BJ (cell line): ENCODE measurements around the gene BMP2. TPM values are rescaled to one million over a fixed set of nuclear protein-coding genes. Genes with fewer than 3 reads are reported as not detected.
A peak's percentile ranks its signal among the peaks of the same experiment; 100 is the strongest.

ENCODE experiments used
- CTCF ChIA-PET: fragments of 350-600 bp; formaldehyde crosslinking; extraction: SDS; loops from one replicate; lab custom pipeline; 2021; ENCODE audit warnings: antibody characterized with exemption, inconsistent platforms; lab: Yijun Ruan, JAX
- POLR2A ChIA-PET: fragments of 300-600 bp; sonication (Branson Sonifier 250); formaldehyde crosslinking; extraction: SDS; loops from one replicate; lab custom pipeline; 2021; ENCODE audit warnings: antibody characterized with exemption; lab: Charles Lee
- DNase-seq: peaks from one replicate; pipeline ENCODE4 v3.0.0-alpha.2; 2011; ENCODE audit warnings: low read depth
- H3K27me3 ChIP-seq: 2 replicates; pipeline ENCODE4 v1.6.0; 2011; ENCODE audit warnings: low read length; ENCODE audit not compliant: control insufficient read depth, insufficient read depth
- H3K36me3 ChIP-seq: 2 replicates; pipeline ENCODE4 v1.5.1; 2011; ENCODE audit warnings: low read length; ENCODE audit not compliant: control insufficient read depth, insufficient read depth
- H3K4me3 ChIP-seq: 2 replicates; pipeline ENCODE4 v1.5.1; 2011; ENCODE audit warnings: low read depth, mild to moderate bottlenecking, control low read depth, low read length
- CTCF ChIP-seq: IDR thresholded peaks from 2 replicates; pipeline ENCODE4 v1.5.1; 2011; ENCODE audit warnings: low read depth, mild to moderate bottlenecking, control low read depth, inconsistent platforms, low read length, moderate library complexity; ENCODE audit not compliant: insufficient read depth
- polyA plus RNA-seq: library from polyadenylated mRNA; depleted of rRNA; stranded (reverse); fragments of >200 nt; gene quantifications from 2 replicates; pipeline ENCODE4 v1.2.3, GENCODE V29; 2011

Gene BMP2
- polyA plus RNA-seq, 1 experiment: 0.07 TPM

- no peaks in the 10 kb centered on the region for H3K36me3 ChIP-seq
- no peak for DNase-seq
- TF ChIP-seq CTCF: no peak
- peak overlapping the region; percentile 44 for H3K4me3 ChIP-seq
- ChIA-PET POLR2A (no interaction called here), CTCF (interaction anchor here (0.9 to 3.0 kb wide), 5 partner anchors 11 to 519 kb away, joined by 3 to 16 read pairs (median 4); no protein-coding TSS in a partner anchor)
- H3K27me3 ChIP-seq: peaks cover 15% of the 10 kb centered on the region
These were observed 355 bp upstream of the BMP2 start for GRCh38 chr20:6767126-6767535.

- H3K36me3 ChIP-seq: no peaks in the 10 kb centered on the region
These were observed 998 bp downstream of the BMP2 start for GRCh38 chr20:6768228-6769140.

GRCh38 chr20:6769903-6770785 lies 2.7 kb downstream of the BMP2 start:
- ChIA-PET CTCF (interaction anchor here (0.7 to 2.8 kb wide), 5 partner anchors 9 to 1117 kb away, joined by 3 to 10 read pairs (median 3); no protein-coding TSS in a partner anchor), POLR2A (no interaction called here)
- Histone ChIP-seq H3K4me3 (peak overlapping the region; percentile 17), H3K36me3 (no peaks in the 10 kb centered on the region), H3K27me3 (peaks cover 15% of the 10 kb centered on the region)
- TF ChIP-seq CTCF: no peak
- DNase-seq: no peak

More at GRCh38 chr20:6768228-6769140, 998 bp downstream of the BMP2 start:
- Histone ChIP-seq H3K4me3 (peak overlapping the region; percentile 44), H3K27me3 (peaks cover 15% of the 10 kb centered on the region)
- no peak for DNase-seq
- POLR2A ChIA-PET: no interaction called here
- no peak for TF ChIP-seq CTCF
- CTCF ChIA-PET: interaction anchor here (1.2 to 1.4 kb wide), 2 partner anchors 11 to 53 kb away, joined by 3 to 4 read pairs; no protein-coding TSS in a partner anchor

DNA sequence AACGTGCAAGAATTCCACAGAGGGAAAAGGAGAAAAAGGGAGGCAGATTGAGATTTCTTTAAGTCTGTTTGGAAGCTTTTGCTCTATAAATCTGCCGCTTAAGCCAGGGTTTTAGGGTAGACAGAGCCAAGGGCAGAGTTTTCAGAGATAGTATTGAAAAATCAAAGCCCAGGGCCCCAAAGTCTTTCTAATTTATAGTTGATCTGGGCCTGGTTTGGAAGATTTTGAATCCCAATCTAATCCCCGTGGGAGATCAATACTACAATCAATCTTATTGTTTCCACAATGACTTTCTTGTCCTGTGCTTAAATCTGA lies 3.3 kb downstream of the BMP2 start:
- ChIA-PET POLR2A (no interaction called here), CTCF (interaction anchor here (0.7 to 2.8 kb wide), 2 partner anchors 11 to 275 kb away, joined by 3 to 10 read pairs; no protein-coding TSS in a partner anchor)
- Histone ChIP-seq H3K27me3 (peaks cover 15% of the 10 kb centered on the region), H3K36me3 (no peaks in the 10 kb centered on the region), H3K4me3 (no peak overlapping the region)
- TF ChIP-seq CTCF: no peak
- no peak for DNase-seq
